Caki2 (cell line): ENCODE results near the gene INSL3. TPM values are rescaled to one million over a fixed set of nuclear protein-coding genes. Genes with fewer than 3 reads are reported as not detected.
A peak's percentile ranks its signal among the peaks of the same experiment; 100 is the strongest.

ENCODE experiments used
- DNase-seq: peaks from one replicate; pipeline ENCODE4 v3.0.0-alpha.2; 2015; ENCODE audit warnings: low read depth
- in situ Hi-C: cut with HindIII; loops from 2 replicates; pipeline ENCODE4 v1.10.0; 2016; ENCODE audit warnings: low sequenced_read_pairs, low pct_unique_long_range_greater_than_20kb, mixed read lengths
- total RNA-seq: library from RNA; depleted of rRNA; stranded (reverse); fragments of >200 nt; shearing (Covaris generic); gene quantifications from 2 replicates; pipeline ENCODE4 v1.2.3, GENCODE V29; 2014; ENCODE audit warnings: low replicate concordance

INSL3 gene
- total RNA-seq, 1 experiment from 2014 or later, result not detected

- in situ Hi-C loops, result no loop called here
- no peak for DNase-seq
Observed at GRCh38 chr19:17848595-17849292, 27.4 kb upstream of the INSL3 start.

- no peak for DNase-seq
- in situ Hi-C loops, result no loop called here
Observed at GRCh38 chr19:17847538-17848366, 26.4 kb upstream of the INSL3 start, which contains the start of gene JAK3. JAK3 (minus strand) TSS chr19:17847982; CDS start chr19:17844417, 3,565 bp downstream.

DNA sequence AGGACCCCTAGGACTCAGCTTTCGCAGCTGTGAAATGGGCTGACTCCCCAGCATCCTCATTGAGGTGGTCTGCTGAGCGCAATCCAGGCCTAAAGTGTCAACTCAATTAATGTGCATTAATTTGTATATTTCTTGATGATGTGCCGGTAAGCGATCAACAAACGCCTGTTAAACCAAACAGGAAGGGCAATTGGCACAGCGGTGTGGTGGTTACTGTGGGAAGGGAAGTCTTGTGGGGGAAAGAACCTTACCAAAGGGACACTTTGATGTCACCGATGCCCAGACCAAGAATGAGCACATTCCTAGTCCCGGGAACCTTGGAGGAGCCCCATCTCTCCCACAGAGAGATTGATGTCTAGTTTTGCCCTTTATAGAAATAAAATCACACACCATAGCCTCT lies 24.8 kb upstream of the INSL3 start:
- in situ Hi-C loops, result no loop called here
- DNase-seq, result no peak

GRCh38 chr19:17843908-17844490 lies 22.7 kb upstream of the INSL3 start:
- in situ Hi-C loops, result no loop called here
- no peak for DNase-seq

- DNase-seq, result no peak
- in situ Hi-C loops, result no loop called here
Observed at GRCh38 chr19:17843292-17843827, 22.0 kb upstream of the INSL3 start.

DNA sequence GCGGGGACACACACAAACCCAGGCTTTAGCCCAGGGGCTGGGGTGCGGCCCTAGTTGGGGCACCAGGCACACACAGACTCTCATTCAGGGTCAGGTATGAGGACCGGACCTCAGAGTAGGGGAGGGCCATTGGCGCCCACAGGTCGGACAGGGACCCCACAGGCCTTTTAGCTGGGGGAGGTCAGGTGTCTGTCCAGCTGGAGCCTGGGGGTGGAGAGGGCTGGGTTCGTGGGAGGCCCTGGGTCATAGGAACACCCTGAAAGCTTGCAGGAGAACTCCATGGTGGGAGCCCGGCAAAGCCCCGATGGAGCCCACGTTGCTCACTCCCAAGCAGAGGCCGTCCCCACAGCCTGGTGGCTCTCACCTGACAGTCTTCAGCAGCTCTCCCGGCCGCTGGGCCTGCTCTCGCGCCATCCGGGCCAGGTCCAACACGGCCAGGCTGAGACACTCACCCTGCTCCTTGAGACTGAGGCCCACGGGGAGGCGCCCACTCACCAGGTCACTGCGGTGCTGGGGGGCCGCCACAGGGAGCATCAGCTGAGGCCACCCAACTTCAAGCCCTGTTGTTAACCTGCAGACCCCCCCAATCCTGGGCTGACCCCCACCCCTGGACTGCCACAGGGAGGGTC lies 21.5 kb upstream of the INSL3 start:
- DNase-seq, result no peak
- in situ Hi-C loops, result no loop called here

DNA sequence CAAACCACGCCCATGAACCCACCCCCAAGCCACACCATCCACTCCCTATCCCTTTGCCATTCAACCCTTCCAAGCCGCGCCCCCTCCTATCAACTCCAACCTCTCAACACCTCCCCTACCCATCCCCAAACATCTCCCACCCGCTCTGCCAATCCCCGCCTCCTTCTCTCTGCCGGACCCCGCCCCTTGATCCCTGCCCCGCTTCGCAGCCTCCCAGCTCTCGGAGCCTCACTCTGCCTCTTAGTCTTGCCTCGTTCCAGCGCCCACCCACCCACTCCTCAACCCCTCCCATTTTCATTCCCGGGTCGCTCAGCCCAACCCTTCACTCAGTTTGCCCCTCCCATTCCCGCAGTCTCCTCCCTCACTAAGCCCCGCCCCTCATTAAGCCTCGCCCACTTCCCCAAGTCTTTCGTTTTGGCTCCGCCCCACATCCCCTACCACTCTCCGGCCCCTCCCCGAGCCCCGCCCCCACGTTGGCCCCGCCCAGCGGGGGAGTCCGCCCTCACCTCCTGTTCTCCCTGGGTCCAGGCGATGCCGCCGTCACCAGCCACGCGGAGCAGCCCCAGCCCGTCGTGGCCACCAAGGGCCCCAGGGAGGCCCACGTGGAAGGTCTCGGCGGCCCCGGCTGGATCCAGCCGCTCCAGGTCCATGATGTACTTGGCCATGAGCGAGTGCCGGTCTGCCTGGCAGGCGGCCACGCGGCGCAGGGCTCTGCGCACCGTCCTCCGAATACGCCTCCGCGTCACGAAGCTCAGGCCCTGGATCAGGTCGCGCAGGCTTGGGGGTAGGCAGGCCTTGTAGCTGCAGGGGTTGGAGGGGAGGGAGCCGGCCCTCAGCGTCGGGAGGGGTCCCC lies 20.7 kb upstream of the INSL3 start:
- in situ Hi-C loops, result no loop called here
- DNase-seq, result peak; percentile 91

- DNase-seq, result no peak
- in situ Hi-C loops, result no loop called here
Observed at GRCh38 chr19:17841371-17841809, 20.1 kb upstream of the INSL3 start.

GRCh38 chr19:17840019-17840418 lies 18.7 kb upstream of the INSL3 start:
- in situ Hi-C loops, result no loop called here
- DNase-seq, result no peak

DNA sequence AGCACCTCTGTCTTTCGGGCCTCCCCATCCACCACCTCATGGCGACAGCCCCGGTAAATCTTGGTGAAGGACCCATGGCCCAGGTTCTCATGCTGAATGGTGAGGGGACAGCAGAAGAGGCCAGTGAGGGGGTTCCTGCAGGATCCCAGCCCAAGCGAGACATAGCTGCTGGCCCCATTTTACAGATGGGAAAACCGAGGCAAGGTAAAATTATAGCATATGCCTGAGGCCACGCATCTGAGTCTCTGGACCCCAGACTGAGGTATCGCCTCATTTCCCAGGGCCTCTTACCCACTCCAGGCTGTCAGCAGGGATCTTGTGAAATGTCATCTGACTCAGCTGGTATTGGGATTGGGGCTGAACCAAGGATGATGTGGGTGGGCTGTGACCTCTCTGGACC lies 16.7 kb upstream of the INSL3 start:
- DNase-seq, result no peak
- in situ Hi-C loops, result no loop called here

DNA sequence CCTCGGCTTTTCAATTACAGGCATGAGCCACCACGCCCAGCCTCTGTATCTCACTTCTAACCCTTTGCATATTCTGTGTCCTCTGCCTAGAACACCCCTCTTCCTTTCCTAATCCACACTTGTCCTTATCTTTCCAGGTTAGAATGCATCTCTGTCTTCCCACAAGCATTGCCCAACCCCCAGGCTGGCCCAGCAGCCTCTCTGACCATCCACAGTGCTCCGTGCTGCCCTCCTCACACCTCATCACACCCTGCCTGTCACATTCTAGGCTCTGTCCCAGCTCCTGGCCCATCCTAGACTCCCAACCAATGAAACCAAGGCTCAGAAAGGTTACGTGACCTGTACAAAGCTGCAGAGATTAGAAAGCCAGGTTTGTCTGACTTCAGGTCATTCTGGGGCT lies 15.2 kb upstream of the INSL3 start:
- DNase-seq, result no peak
- in situ Hi-C loops, result no loop called here

DNA sequence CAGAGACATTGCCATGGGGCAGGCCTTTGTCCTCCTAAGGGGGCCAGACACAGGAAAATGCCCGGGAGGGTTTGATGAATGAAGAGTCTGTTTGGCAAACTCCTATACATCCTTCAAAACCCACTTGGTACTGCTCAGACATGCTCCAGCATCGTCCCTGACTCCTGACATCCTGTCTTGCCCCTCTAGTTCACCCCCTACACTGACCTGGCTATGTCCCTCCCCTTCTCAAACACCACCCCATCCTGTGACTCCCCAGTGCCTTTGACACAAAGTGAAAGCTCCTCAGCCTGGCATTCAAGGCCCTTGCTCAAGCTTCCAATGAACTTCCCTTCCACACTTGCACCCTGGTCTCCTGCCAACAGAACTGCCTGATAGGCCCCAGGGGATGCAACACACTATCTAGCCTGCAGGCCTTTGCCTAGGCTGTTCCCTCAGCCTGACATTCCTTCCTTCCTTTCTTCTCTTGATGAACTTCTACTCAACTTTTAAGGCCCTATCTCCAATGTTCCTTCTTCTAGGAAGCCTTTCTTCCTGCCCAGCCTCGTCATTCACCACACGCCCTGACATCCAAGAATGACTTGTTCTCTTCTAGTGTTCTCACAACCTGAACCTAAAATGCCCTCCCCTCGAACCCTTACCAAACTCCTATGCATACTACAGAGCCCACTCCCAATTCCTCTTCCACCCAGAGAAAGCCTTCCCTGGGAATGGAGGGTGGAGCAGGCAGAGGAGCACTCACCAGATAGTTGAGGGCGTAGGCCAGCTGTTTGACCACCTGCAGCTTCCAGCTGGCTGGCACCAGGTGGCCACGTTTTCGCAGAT lies 14.1 kb upstream of the INSL3 start:
- in situ Hi-C loops, result no loop called here
- no peak for DNase-seq

GRCh38 chr19:17834350-17835181 lies 13.2 kb upstream of the INSL3 start:
- DNase-seq, result no peak
- in situ Hi-C loops, result no loop called here

DNA sequence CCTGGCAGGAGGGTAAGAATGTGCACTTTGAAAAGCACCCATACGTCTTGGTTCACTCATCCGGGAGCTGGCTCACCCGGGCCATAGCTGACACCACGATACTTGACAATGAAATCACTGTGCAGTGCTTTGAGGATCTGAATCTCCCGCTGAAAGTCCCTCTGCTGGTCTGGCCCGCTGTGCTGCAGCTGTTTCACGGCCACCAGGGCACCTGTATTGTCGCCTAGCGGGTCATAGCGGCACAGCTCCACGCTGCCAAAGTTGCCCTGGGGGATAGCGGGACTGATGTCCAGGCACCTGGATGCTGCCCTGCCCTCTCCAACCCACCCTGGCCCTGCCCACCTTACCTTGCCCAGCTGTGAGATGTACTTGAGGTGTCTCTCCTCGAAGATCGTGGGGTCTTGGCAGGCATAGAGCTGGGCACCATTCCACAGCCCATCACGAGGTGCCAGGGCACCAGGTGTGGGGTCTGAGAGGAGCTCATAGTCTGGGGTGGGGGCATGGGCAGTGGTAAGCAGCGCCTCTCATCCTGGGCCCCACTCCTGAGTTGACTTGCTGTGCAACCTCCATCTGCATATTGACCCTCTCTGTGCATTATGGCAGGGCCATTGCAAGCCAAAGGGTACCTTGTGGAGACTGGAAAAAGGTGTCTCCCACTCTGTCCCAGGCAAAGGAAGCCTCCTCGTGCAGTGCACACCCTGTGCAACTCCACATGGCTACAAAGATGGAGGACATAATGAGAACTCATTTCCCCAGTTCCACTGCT lies 11.3 kb upstream of the INSL3 start:
- DNase-seq, result no peak
- in situ Hi-C loops, result no loop called here

DNA sequence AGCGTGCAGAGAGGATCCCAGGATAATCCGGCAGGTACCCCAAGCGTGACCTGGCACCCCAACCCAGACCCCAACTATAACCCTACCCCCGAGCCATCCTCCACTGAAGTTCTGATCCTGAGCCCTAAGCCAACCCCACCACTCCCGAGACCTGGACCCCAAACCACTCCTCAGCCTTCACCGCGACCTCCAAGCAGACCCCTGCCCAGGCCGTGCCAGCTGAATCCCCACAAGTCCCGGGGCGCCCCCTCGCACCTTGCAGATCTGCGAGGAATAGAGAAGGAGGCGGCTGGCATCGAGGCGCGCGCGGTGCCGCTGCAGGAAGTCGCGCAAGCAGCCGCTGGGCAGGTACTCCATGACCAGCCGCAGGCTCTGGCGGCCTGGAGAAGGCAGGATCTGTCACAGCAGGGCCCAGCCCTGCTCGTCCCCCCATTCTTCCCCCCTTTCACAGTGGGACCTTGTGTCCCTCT lies 10.1 kb upstream of the INSL3 start:
- in situ Hi-C loops, result no loop called here
- DNase-seq, result no peak
